ENCODE results near the gene SPRED2. TPM values are rescaled to one million over a fixed set of nuclear protein-coding genes. Genes with fewer than 3 reads are reported as not detected.
"Not testable (repeated sequence)": the region's sequence is repeated elsewhere in the genome, so short reads cannot be mapped to it uniquely, and the experiment has no call there.

The SPRED2 gene
- total and polyA plus RNA-seq, 8 donors: 6.4 to 23.3 (median 11.5) TPM

DNA sequence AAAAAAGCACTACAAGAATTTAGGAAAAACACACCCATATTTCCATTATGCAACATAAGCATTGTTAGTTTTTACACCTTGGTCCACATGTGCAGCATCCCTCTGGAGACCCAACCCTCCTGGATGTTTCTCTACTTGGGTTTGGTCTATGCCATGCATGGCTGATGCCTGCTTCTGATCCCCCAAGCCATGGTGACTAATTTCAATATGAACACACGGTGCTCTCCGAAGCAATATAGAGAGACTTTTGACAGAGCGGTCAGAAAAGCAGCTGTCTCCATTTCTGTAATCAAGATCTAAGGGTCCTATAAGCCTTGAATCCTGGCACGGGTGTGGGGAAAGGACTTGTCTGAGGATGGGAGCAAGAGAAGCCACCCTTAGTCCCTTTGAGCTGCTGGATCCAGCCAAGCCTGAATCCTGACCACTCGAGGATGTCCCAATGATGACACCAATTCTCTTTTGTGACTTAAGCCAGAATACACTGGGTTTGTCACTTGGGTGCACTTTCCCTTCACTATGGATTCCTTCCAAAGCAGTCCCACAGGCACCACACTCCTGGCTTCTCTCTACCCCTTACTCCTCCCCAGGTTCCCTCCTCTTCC is 113.2 kb downstream of the SPRED2 start:
- peaks cover 21 to 36% (median 22%) of the 10 kb centered on the region in 4 donors for H3K4me1 ChIP-seq
- H3K36me3 ChIP-seq: peaks cover 5 to 30% (median 19%) of the 10 kb centered on the region in 4 donors
- H3K27me3 ChIP-seq: no peaks in the 10 kb centered on the region
- 74 to 95% (median 89%) methylated on average over 5 of the region's 5 CpGs for WGBS, 5 donors
- TF ChIP-seq, protein P1, sequence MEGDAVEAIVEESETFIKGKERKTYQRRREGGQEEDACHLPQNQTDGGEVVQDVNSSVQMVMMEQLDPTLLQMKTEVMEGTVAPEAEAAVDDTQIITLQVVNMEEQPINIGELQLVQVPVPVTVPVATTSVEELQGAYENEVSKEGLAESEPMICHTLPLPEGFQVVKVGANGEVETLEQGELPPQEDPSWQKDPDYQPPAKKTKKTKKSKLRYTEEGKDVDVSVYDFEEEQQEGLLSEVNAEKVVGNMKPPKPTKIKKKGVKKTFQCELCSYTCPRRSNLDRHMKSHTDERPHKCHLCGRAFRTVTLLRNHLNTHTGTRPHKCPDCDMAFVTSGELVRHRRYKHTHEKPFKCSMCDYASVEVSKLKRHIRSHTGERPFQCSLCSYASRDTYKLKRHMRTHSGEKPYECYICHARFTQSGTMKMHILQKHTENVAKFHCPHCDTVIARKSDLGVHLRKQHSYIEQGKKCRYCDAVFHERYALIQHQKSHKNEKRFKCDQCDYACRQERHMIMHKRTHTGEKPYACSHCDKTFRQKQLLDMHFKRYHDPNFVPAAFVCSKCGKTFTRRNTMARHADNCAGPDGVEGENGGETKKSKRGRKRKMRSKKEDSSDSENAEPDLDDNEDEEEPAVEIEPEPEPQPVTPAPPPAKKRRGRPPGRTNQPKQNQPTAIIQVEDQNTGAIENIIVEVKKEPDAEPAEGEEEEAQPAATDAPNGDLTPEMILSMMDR (IDR thresholded peaks at IDR 0.05): no peak
- TF ChIP-seq POLR2AphosphoS5 (IDR thresholded peaks at IDR 0.05): no peak
- intact Hi-C loops (cut with DNase I; ENCODE audit: low total_unique reads): no loop called here
- peak overlapping the region in 4 of 5 donors; percentile 28 to 58 (median 50) for H3K27ac ChIP-seq
- DNase-seq: no peak
- no peak overlapping the region for H3K4me3 ChIP-seq
- H3K9me3 ChIP-seq: no peaks in the 10 kb centered on the region

DNA sequence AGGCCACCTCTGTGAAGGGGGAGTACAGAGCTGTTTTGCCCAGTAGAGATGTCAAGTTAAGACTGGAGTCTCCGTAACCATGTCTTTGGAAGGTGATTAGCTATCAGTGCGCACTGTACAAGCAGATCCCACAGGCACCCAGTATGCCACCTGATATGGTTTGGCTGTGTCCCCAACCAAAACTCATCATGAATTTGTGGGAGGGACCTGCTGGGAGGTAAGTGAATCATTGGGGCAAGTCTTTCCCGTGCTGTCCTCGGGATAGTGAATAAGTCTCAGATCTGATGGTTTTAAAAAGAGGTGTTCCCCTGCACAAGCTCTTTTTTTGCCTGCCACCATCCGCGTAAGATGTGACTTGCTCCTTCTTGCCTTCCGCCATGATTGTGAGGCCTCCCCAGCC is 114.6 kb downstream of the SPRED2 start:
- DNase-seq: no peak
- Histone ChIP-seq H3K36me3 (peaks cover 16 to 39% (median 33%) of the 10 kb centered on the region in 4 donors), H3K4me3 (no peak overlapping the region), H3K4me1 (peaks cover 21 to 36% (median 22%) of the 10 kb centered on the region in 4 donors), H3K27ac (peak overlapping the region in 1 of 5 donors; percentile 78), H3K9me3 (no peaks in the 10 kb centered on the region), H3K27me3 (no peaks in the 10 kb centered on the region)
- intact Hi-C loops (cut with DNase I; ENCODE audit: low total_unique reads): no loop called here
- TF ChIP-seq EP300 (IDR thresholded peaks at IDR 0.05) (no peak), POLR2AphosphoS5 (IDR thresholded peaks at IDR 0.05) (no peak)
- 87 to 98% (median 96%) methylated on average over 7 of the region's 7 CpGs for WGBS, 5 donors

DNA sequence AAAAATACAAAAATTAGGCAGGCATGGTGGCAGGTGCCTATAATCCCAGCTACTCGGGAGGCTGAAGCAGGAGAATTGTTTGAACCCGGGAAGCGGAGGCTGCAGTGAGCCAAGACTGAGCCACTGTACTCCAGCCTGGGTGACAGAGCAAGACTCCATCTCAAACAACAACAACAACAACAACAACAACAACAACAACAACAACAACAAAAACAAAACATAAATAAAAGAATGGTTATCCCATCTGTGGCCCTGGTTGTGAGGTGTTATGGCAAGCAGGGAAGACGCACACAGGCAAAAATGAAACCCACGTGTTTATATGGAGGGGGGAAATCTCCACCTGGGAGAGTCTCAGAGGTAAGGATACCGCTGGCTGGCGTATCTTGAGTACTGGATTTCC is 115.0 kb downstream of the SPRED2 start:
- WGBS, 5 donors: 84 to 98% (median 90%) methylated on average over 7 of the region's 7 CpGs
- Histone ChIP-seq H3K4me1 (peaks cover 21 to 36% (median 22%) of the 10 kb centered on the region in 4 donors), H3K36me3 (peaks cover 17 to 44% (median 38%) of the 10 kb centered on the region in 4 donors), H3K27ac (peak overlapping the region in 2 of 5 donors; percentile 78 to 79)
- H3K4me3 ChIP-seq; H3K9me3 ChIP-seq; H3K27me3 ChIP-seq; intact Hi-C loops (cut with DNase I; ENCODE audit: low total_unique reads); DNase-seq: not testable (repeated sequence)

DNA sequence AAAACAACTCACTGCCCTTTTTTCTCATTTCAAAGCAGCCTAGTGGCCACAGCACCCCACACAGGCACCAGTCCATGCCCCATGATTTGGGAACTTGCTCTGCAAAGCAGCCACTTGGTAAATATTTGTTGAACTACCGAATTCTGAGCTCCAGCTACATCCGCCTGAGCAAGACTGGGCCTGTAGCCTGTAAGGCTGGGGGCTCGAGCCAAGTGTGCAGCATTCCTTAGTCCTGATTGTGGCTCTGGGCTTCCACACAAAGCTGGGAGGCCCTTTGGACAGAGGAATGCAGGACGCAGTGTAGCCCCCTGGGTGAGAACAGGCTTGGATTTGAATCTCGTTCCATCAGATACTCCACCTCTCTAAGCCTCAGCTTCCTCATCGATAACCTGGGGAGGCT is 116.3 kb downstream of the SPRED2 start:
- TF ChIP-seq POLR2AphosphoS5 (IDR thresholded peaks at IDR 0.05) (peak in 1 of 3 donors; percentile 69), EP300 (IDR thresholded peaks at IDR 0.05) (no peak), POLR2A (IDR thresholded peaks at IDR 0.05) (no peak)
- TF ChIP-seq, protein P1 (IDR thresholded peaks at IDR 0.05): peak in 2 of 7 experiments; percentile 10 to 20
- Histone ChIP-seq H3K4me3 (no peak overlapping the region), H3K9me3 (no peaks in the 10 kb centered on the region), H3K4me1 (peaks cover 22 to 35% (median 23%) of the 10 kb centered on the region in 4 donors), H3K27ac (peak overlapping the region; percentile 41 to 79 (median 78)), H3K36me3 (peaks cover 17 to 57% (median 50%) of the 10 kb centered on the region in 4 donors), H3K27me3 (no peaks in the 10 kb centered on the region)
- 19 to 36% (median 26%) methylated on average over 6 of the region's 6 CpGs for WGBS, 5 donors
- peak; percentile 84 to 87 for DNase-seq
- intact Hi-C loops (cut with DNase I; ENCODE audit: low total_unique reads): no loop called here

DNA sequence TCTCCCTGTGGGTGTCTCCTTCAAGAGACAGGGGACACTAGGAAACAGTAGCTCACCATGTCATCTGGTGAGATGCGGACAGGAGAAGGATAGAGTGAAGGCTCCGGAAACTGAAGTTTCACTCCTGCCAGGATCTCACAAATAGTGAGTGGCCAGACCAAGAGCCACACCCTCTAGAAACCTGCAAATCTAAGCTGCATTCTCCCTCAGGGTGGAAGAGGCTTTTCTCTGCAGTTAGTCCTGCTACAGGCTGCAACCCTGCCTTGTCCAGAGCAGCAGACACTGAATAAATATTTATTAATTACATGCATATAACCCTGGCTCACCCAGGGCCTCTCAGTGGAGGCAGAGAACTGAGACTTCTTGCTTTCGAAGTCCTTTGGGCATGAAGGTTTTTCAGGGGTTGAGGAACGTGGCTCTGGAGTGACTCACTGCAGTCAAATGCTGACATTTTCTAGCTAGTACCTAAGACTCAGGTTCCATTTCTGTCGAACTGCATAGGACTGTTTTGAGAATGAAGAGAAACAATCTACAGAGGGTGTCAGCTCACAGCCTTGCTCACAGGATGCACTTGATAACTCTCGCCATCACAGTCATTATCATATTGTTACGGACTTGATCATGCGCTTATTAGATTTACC is 117.5 kb downstream of the SPRED2 start:
- no peak for DNase-seq
- Histone ChIP-seq H3K9me3 (no peaks in the 10 kb centered on the region), H3K4me1 (peaks cover 22 to 32% (median 27%) of the 10 kb centered on the region in 4 donors), H3K27ac (peak overlapping the region in 3 of 5 donors; percentile 7 to 79 (median 78)), H3K4me3 (no peak overlapping the region), H3K27me3 (no peaks in the 10 kb centered on the region), H3K36me3 (peaks cover 17 to 64% (median 52%) of the 10 kb centered on the region in 4 donors)
- 45 to 69% (median 60%) methylated on average over 8 of the region's 8 CpGs for WGBS, 5 donors
- intact Hi-C loops (cut with DNase I; ENCODE audit: low total_unique reads): no loop called here
- TF ChIP-seq EP300 (IDR thresholded peaks at IDR 0.05) (no peak), POLR2A (IDR thresholded peaks at IDR 0.05) (no peak), POLR2AphosphoS5 (IDR thresholded peaks at IDR 0.05) (no peak)
- TF ChIP-seq, protein P1 (IDR thresholded peaks at IDR 0.05): no peak

Data from stomach (tissue), 9 donors.